Mucosa of descending colon (tissue), 3 donors: ENCODE results near the gene NOL3. TPM values are rescaled to one million over a fixed set of nuclear protein-coding genes. Genes with fewer than 3 reads are reported as not detected.
A peak's percentile ranks its signal among the peaks of the same experiment; 100 is the strongest.

Experiments used
- ATAC-seq: fragments of 200-7000 bp; cut with Tn5 transposase; one replicate; pipeline ENCODE4 v1.9.1; 2020; ENCODE audit warnings: mild to moderate bottlenecking, moderate library complexity
- DNase-seq, 3 donors: peaks; one replicate each; pipeline ENCODE4 v3.0.0-alpha.2; 2020
- H3K36me3 ChIP-seq: fragments of 200-600 bp; one replicate; pipeline ENCODE4 v1.8.0; 2021; ENCODE audit warnings: low read depth, mild to moderate bottlenecking
- H3K4me1 ChIP-seq: fragments of 200-600 bp; one replicate; pipeline ENCODE4 v1.8.0; 2021; ENCODE audit warnings: low read depth, mild to moderate bottlenecking
- H3K4me3 ChIP-seq: fragments of 200-600 bp; one replicate; pipeline ENCODE4 v1.8.0; 2021; ENCODE audit warnings: mild to moderate bottlenecking
- H3K9me3 ChIP-seq: fragments of 200-600 bp; one replicate; pipeline ENCODE4 v1.8.0; 2021; ENCODE audit warnings: mild to moderate bottlenecking
- intact Hi-C, 2 donors: fragments of 100-400 bp; cut with DNase I in 1 of 2; cut with micrococcal nuclease in 1 of 2; formaldehyde crosslinking; loops; one replicate each; pipeline versions ENCODE4 v1.11.0 to v1.11.1; 2022; cut with DNase I, micrococcal nuclease
- total RNA-seq, 3 donors: library from RNA; stranded (reverse); fragmentation: NEBNext Ultra II Directional in 2 of 3; extraction: Animal tissue kit (Norgen Biotek cat#: 25700) in 2 of 3; gene quantifications; one replicate each; pipeline versions ENCODE4 v1.2.1 to v1.2.4, GENCODE V29; 2021 to 2023
- TF ChIP-seq, protein P1 (sequence below): fragments of 200-600 bp; IDR thresholded peaks from one replicate; pipeline ENCODE4 v1.8.0; 2022; ENCODE audit warnings: antibody characterized with exemption, mild to moderate bottlenecking
- donor health status: DM: no; HTN: no; CAD: no; lungs with moderate emphysema.
- donor health status: DM: no; HTN: no; CAD: no.
- donor health status: DM: no; HTN: yes; CAD: no.

Gene NOL3
- total RNA-seq, 3 donors from 2014 or later, result 23.5 to 35.9 (median 32.0) TPM

DNA sequence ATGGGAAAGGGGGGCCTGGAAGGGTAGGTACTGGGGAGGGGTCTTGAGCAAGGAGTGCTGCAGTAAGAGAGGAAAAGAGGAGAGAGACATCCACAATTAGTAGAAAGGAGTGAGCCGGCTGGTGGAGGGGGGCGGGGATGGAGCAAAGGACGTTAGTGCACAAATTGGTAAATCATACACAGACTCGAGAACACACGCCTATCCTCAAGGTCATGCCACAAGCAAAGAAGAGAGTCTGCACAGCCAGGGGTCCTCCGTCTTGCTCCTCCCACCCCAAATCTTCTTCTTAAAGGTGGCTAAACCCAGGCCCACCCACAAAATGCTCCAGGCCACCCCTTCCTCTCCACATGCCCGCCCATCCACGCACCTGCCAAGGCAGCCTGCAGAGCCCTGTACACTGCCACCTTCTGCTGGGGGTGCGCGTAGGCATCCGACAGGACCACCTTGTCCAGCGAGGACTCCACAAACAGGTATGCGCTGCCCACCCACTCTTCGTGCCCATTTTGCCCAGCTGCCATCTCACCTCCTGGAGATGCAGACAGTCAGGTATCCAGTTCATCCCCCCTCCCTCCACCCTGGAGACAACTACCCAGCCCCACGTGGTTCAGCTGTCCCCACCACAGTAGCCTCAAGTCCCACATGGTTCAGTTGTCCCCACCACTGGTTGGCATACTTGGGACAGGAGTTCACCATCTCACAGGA lies 14.0 kb upstream of the NOL3 start:
- Histone ChIP-seq H3K4me1 (peaks cover 25% of the 10 kb centered on the region), H3K4me3 (no peak overlapping the region), H3K9me3 (no peaks in the 10 kb centered on the region), H3K36me3 (no peaks in the 10 kb centered on the region)
- ATAC-seq (no peak), DNase-seq (peak in 2 of 3 donors; percentile 62 to 64)
- TF ChIP-seq, protein P1, sequence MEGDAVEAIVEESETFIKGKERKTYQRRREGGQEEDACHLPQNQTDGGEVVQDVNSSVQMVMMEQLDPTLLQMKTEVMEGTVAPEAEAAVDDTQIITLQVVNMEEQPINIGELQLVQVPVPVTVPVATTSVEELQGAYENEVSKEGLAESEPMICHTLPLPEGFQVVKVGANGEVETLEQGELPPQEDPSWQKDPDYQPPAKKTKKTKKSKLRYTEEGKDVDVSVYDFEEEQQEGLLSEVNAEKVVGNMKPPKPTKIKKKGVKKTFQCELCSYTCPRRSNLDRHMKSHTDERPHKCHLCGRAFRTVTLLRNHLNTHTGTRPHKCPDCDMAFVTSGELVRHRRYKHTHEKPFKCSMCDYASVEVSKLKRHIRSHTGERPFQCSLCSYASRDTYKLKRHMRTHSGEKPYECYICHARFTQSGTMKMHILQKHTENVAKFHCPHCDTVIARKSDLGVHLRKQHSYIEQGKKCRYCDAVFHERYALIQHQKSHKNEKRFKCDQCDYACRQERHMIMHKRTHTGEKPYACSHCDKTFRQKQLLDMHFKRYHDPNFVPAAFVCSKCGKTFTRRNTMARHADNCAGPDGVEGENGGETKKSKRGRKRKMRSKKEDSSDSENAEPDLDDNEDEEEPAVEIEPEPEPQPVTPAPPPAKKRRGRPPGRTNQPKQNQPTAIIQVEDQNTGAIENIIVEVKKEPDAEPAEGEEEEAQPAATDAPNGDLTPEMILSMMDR, result no peak
- intact Hi-C loops, result loop anchor here in 1 of 2 donors (10.0 kb wide), 1 partner anchor 201 kb away; no protein-coding TSS in a partner anchor

DNA sequence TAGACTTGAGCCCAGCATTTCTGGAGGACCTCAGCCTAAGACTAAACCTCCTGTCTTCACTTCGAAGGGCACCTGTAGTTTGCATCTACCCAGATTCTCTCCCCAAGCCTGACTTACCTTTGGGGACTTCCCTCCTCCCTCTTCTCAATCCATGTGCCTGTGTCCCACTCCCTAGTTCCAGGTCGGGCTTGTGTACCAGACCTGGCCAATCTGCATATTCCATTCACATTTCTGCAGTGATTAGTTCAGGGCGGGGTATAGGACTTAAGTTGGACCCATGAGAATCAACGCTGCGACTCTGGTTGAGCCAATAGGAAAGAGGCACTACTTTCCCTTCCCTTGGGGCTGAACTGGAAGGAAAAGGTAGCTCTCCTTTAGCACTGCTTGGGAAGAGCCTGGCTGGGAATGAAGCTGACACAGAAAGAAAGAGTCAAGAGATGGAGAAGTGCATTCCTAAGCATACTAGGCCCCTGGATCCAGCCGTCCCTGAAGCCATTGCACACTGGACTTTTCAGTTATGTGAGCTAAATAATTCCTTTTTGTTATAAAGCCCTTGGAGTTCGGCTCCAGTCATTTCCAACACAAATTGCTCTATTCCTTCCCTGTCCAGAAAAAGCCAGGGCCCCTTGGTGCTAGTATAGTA lies 13.1 kb upstream of the NOL3 start:
- Histone ChIP-seq H3K9me3 (no peaks in the 10 kb centered on the region), H3K36me3 (no peaks in the 10 kb centered on the region), H3K4me3 (no peak overlapping the region), H3K4me1 (peaks cover 30% of the 10 kb centered on the region)
- TF ChIP-seq, protein P1, result no peak
- DNase-seq (peak in 1 of 3 donors; percentile 16), ATAC-seq (no peak)
- intact Hi-C loops, result loop anchor here in 1 of 2 donors (10.0 kb wide), 1 partner anchor 202 kb away; no protein-coding TSS in a partner anchor

DNA sequence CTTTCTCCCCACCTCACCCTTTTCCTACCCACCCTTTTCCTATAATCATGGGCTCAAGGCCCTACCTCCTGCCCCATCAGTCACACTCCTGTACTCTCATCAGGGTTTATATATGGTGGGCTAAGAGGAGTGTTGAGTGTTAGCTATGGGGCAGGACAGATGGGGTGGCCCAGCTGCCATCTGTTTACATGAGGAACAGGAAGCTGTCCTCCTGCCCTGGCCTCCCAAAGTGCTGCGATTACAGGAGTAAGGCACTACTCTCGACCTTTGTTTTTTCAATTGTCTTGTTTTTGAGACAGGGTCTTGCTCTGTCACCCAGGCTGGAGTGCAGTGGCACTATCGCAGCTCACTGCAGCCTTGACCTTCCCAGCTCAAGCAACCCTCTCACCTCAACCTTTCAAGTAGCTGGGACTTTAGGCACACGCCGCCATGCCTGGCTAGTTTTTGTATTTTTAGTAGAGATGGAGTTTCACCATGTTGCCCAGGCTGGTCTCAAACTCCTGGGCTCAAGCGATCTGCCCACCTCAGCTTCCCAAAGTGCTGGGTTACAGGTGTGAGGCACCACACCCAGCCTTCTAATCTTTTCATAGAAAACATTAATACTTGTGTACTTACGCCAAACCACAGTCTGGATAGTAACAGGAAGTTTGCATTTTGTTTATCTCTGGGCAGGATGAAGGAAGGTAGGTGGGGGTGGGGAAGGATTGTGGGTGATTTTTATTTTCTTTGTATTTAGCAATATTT lies 12.3 kb upstream of the NOL3 start:
- Histone ChIP-seq H3K4me1 (peaks cover 38% of the 10 kb centered on the region), H3K9me3 (no peaks in the 10 kb centered on the region), H3K4me3 (no peak overlapping the region), H3K36me3 (no peaks in the 10 kb centered on the region)
- TF ChIP-seq, protein P1, result no peak
- intact Hi-C loops, result loop anchor here in 1 of 2 donors (10.0 kb wide), 1 partner anchor 203 kb away; no protein-coding TSS in a partner anchor
- ATAC-seq, result peak; percentile 16
- DNase-seq, result no peak

DNA sequence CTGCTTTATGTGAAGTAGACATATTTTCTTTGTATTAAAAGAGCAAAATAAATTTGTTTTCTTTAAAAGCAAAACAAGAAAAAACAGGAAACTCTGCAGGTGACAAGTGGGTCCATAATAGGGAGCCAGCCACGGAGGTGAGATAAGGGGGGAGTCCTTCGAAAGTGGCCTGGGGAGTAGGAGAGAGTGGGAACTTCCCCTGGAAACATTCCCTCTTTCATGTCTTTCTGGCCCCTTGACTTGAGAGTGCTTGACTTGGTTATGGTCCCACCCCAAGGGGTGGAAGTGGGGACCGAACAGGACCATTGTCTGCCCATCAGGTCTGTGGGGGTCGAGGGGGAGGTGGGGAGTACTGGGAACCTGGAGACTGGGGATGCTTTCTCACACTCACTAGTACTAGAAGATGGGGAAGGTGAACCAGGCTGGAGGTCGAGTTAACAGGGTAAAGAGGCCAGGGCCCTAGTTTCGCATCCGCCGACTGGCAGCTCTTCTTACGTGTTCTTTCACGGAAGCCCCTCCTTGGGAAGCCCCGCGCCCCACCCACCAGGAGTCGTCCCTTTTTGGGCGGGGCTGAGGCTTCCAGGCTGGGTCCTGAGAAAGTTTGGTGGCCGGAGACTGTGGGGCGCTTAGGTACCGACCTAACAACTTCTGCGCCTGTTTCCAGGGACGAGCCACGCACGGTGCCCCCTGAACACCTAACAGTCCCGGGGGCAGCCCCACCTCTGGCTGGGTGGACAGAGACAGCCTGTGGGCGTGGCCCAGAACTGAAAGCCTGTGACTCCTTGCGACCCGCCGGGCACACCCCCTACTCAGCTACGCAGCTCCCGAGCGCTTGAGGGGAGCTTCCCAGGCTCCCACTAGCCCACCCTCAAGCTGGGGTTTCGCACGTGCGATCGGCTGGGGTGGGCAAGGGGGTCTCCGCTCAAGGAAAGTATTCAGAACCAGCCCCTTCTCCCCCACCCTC lies 11.4 kb upstream of the NOL3 start:
- Histone ChIP-seq H3K4me3 (peak overlapping the region; percentile 85), H3K4me1 (peaks cover 46% of the 10 kb centered on the region), H3K36me3 (no peaks in the 10 kb centered on the region), H3K9me3 (no peaks in the 10 kb centered on the region)
- TF ChIP-seq, protein P1, result no peak
- DNase-seq, result peak; percentile 78 to 91 (median 79)
- intact Hi-C loops, result loop anchor here in 1 of 2 donors (10.0 kb wide), 1 partner anchor 204 kb away; no protein-coding TSS in a partner anchor
- peak; percentile 41 for ATAC-seq
